C4-2B (cell line): Measurements from ENCODE around the gene AFAP1.

Experiments used
- CTCF ChIP-seq: fragments of 450-650 bp; conservative IDR thresholded peaks from 2 replicates; pipeline ENCODE4 v1.5.1; 2017; ENCODE audit warnings: mild to moderate bottlenecking
- ZFX ChIP-seq: fragments of 450-650 bp; IDR thresholded peaks from 2 replicates; pipeline ENCODE4 v1.6.1; 2017

DNA sequence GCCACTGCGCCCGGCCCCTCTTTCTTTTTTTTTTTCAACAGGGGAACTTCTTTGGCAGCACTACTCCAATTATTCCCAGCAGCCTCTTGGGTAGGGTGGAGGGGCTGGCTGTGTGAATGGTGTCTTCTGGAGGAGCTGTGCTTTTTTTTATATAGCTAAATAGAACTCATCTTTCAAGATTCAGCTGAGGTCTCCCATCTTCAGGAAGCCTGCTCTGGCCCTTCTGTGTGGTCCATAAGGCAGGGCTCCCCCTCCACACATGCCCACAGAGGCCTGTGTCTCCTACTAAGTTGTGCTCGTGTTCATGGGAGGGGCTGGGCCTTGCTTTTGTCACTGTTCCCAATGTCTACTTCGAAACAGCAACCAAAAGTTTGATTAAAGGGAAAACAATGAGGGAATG, 116.8 kb downstream of the AFAP1 start:
- TF ChIP-seq CTCF: no peak
- TF ChIP-seq ZFX: no peak
